Mammary epithelial cell (primary cell): Measurements from ENCODE around the gene IZUMO2.

Experiments used
- CTCF ChIP-seq, 2 donors: IDR thresholded peaks in 1 of 2; conservative IDR thresholded peaks in 1 of 2; 2 replicates each; pipeline ENCODE4 v1.5.1; 2011 to 2012; ENCODE audit warnings: inconsistent platforms in 2 of 2, low read length in 2 of 2, mild to moderate bottlenecking in 2 of 2, control low read depth in 1 of 2, low read depth in 1 of 2; ENCODE audit not compliant: insufficient read depth in 1 of 2; ENCODE audit errors: extremely low read depth in 1 of 2
- EZH2 ChIP-seq: IDR thresholded peaks from 2 replicates; pipeline ENCODE4 v1.6.1; 2012; ENCODE audit warnings: low read length, inconsistent platforms, borderline replicate concordance

- TF ChIP-seq CTCF (conservative IDR thresholded peaks at IDR 0.05 in 1 of 2, IDR thresholded peaks at IDR 0.05 in 1 of 2; ENCODE audit: extremely low read depth in 1 of 2, insufficient read depth in 1 of 2, low read depth in 1 of 2, low read length in 2 of 2) (no peak), EZH2 (no peak)
Measured at GRCh38 chr19:50172726-50173125, 9.6 kb upstream of the IZUMO2 start.
